Testis (tissue), 3 donors: ENCODE results near the gene KIF12. TPM values are rescaled to one million over a fixed set of nuclear protein-coding genes. Genes with fewer than 3 reads are reported as not detected.

Source experiments
- DNase-seq: peaks from one replicate; pipeline ENCODE4 v3.0.0-alpha.2; 2019
- H3K27ac ChIP-seq, 2 donors: fragments of 200-600 bp; sonication (generic); one replicate each; pipeline ENCODE4 v1.5.1; 2019
- H3K27me3 ChIP-seq: fragments of 200-600 bp; sonication (generic); one replicate; pipeline ENCODE4 v1.5.1; 2019
- H3K36me3 ChIP-seq: fragments of 200-600 bp; sonication (generic); one replicate; pipeline ENCODE4 v1.5.1; 2017; ENCODE audit warnings: low read depth; ENCODE audit errors: missing control alignments
- H3K4me1 ChIP-seq: fragments of 200-600 bp; sonication (generic); one replicate; pipeline ENCODE4 v1.5.1; 2019
- H3K4me3 ChIP-seq, 2 donors: fragments of 200-600 bp; sonication (generic); one replicate each; pipeline ENCODE4 v1.5.1; 2017 to 2019
- H3K9me3 ChIP-seq: fragments of 200-600 bp; sonication (generic); one replicate; pipeline ENCODE4 v1.5.1; 2017
- POLR2A ChIP-seq: fragments of 450-650 bp; IDR thresholded peaks from one replicate; pipeline ENCODE4 v1.6.1; 2017; ENCODE audit warnings: antibody characterized with exemption, mild to moderate bottlenecking, moderate library complexity
- WGBS, 2 donors: methylation state at CpG; one replicate each; pipeline ENCODE4 v1.1.5; 2018; 5-methylcytosine and 5-hydroxymethylcytosine counted together
- intact Hi-C: fragments of 100-400 bp; cut with DNase I; formaldehyde crosslinking; loops from one replicate; pipeline ENCODE4 v1.15.1; 2023; ENCODE audit warnings: low total_unique reads
- polyA plus RNA-seq: library from polyadenylated mRNA; stranded (reverse); fragments of 350-450 nt; fragmentation: Illumina TruSeq; extraction: RNeasy Lipid Tissue Mini Kit (QIAGEN cat#74804); gene quantifications from one replicate; pipeline ENCODE4 v1.2.3, GENCODE V29; 2014; ENCODE audit warnings: low read depth, low replicate concordance; ENCODE audit not compliant: insufficient read depth
- total RNA-seq, 2 donors: library from RNA; depleted of rRNA; stranded (reverse); fragments of >200 nt; gene quantifications; one replicate each; pipeline ENCODE4 v1.2.3, GENCODE V29; 2016
- TF ChIP-seq, protein P1 (sequence below), 3 experiments: fragments of 450-650 bp in 2 of 3; fragments of 200-600 bp in 1 of 3; sonication (generic) in 1 of 3; IDR thresholded peaks; one replicate each; pipeline ENCODE4 v1.5.1; 2016 to 2019; ENCODE audit warnings: antibody characterized with exemption in 3 of 3, mild to moderate bottlenecking in 2 of 3, moderate library complexity in 1 of 3

Gene KIF12
- total and polyA plus RNA-seq, 3 donors from 2014 or later = 5.4 to 9.2 (median 7.1) TPM

DNA sequence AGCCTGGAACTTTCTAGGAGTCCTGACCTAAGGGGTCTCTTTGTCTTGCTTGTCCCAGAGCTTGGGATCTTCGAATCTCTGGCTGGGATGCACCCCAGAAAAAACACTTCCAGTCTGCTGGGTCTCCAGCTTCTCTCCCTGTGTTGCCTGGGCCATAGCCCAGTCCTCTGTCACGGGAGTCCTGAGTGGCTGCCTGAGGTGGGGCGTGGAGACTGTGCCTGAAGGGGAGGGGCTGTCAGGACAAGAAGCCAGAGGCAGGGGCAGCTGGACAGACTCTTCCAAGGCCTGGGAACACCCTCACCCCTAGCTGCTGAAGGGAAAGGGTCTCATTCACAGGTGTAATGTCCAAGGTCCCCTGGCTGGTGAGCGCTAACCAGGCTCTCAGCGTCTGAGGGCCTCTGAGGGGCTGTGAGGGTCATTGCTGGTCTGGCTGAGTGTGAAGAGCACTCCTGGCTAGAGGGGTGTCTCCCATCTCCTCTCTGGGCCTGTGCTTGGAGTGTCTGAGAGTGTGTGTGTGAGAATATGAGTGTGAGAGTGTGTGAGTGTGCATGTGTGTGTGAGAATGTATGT lies 35.8 kb upstream of the KIF12 start:
- H3K4me1 ChIP-seq = peaks cover 4% of the 10 kb centered on the region
- H3K27ac ChIP-seq = no peak overlapping the region
- H3K36me3 ChIP-seq = no peaks in the 10 kb centered on the region
- TF ChIP-seq, protein P1, sequence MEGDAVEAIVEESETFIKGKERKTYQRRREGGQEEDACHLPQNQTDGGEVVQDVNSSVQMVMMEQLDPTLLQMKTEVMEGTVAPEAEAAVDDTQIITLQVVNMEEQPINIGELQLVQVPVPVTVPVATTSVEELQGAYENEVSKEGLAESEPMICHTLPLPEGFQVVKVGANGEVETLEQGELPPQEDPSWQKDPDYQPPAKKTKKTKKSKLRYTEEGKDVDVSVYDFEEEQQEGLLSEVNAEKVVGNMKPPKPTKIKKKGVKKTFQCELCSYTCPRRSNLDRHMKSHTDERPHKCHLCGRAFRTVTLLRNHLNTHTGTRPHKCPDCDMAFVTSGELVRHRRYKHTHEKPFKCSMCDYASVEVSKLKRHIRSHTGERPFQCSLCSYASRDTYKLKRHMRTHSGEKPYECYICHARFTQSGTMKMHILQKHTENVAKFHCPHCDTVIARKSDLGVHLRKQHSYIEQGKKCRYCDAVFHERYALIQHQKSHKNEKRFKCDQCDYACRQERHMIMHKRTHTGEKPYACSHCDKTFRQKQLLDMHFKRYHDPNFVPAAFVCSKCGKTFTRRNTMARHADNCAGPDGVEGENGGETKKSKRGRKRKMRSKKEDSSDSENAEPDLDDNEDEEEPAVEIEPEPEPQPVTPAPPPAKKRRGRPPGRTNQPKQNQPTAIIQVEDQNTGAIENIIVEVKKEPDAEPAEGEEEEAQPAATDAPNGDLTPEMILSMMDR (IDR thresholded peaks at IDR 0.05) = no peak
- no peak for TF ChIP-seq POLR2A
- intact Hi-C loops = no loop called here
- WGBS, 2 donors = 69 to 89% methylated on average over 4 to 5 of the region's 5 CpGs
- no peaks in the 10 kb centered on the region for H3K9me3 ChIP-seq
- no peaks in the 10 kb centered on the region for H3K27me3 ChIP-seq
- no peak overlapping the region for H3K4me3 ChIP-seq
- DNase-seq = no peak

DNA sequence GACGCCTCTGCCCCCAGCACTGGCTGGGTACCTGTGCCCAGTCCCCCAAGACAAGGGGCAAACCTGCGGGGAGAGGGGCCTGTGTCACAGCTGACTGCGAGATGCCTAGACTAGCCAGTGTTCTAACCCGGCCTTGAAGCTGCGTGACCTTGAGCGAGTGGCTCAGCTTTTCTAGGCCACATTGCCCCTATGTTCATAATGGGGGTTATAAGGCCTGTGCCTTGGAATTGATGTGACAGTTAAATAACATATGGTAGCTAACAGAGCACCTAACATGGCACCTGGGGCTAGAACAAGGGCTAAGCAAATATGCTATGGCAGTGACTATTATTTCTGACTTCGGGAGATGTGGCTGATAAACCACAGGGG lies 33.4 kb upstream of the KIF12 start:
- no peak for DNase-seq
- Histone ChIP-seq H3K27ac (no peak overlapping the region), H3K27me3 (no peaks in the 10 kb centered on the region), H3K4me3 (no peak overlapping the region), H3K4me1 (no peaks in the 10 kb centered on the region), H3K36me3 (no peaks in the 10 kb centered on the region), H3K9me3 (no peaks in the 10 kb centered on the region)
- TF ChIP-seq POLR2A = no peak
- TF ChIP-seq, protein P1 (IDR thresholded peaks at IDR 0.05) = no peak
- WGBS, 2 donors = 55 to 77% methylated on average over 4 to 7 of the region's 7 CpGs
- intact Hi-C loops = no loop called here

DNA sequence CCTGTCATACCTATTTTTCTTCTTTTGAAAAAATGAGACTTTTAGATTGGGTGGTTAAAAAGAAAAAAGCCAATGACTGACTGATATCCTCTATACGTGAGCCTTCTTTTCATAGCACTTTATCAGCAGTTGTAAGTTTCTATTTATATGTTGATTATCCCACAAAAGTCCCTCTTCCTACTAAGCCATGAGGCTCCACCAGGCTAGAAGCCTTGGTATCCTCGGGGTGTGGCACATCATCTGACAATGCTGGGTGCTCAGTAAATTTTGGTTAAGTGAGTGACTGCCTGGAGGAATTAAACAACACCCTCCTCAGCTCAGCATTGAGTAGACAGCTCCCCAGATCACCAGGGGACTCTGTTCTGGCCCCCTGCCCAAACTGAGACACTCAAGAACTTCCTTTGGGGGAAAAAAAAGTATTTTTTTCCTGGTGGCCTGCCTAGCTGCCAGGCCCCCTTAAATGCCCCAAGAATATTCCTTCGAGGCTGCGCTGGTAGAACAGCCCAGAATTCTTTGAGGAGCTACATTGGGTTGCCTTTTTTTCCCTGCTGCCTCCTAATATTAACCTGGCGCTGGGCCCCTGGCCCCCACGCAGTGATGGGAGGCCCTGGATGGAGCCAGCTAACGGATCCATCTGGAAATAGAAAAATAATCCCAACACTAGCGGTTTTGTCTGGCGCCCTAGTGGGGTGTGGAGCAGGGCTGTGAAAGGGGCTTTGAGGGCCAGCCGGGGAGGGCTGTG lies 32.9 kb upstream of the KIF12 start:
- H3K27ac ChIP-seq = no peak overlapping the region
- no peaks in the 10 kb centered on the region for H3K36me3 ChIP-seq
- no peaks in the 10 kb centered on the region for H3K4me1 ChIP-seq
- intact Hi-C loops = no loop called here
- H3K4me3 ChIP-seq = no peak overlapping the region
- no peaks in the 10 kb centered on the region for H3K27me3 ChIP-seq
- DNase-seq = no peak
- no peaks in the 10 kb centered on the region for H3K9me3 ChIP-seq
- 67 to 69% methylated on average over 7 to 10 of the region's 10 CpGs for WGBS, 2 donors
- TF ChIP-seq, protein P1 (IDR thresholded peaks at IDR 0.05) = no peak
- no peak for TF ChIP-seq POLR2A

DNA sequence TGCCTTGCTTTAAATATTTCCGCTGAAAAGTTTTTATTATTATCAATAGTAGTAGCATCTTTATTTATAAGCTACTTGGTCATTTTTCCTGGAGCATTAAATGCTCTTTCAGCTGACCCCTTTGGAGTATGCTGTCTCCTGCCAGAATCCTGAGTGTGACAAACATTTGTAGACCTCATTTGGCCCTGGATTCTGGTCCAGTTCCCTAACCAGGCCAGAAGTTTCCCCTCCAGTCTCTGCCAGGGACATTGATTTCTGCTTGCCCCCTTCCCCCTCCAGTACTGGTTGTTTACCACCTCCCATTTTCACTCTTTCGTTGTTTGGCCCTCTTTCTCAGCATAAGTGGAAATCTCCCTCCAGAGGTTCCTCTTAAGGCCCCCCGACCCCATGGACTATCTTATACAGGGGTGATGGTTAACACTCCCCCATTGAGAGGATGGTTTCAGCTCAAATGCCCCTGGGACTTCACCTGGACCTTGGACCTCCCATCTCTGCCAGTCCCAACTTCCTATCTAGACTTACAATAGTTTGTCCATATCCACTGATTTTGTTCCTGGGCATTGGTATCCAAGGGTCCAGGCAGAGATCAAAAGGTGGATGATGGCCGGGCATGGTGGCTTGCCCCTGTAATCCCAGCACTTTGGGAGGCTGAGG lies 31.7 kb upstream of the KIF12 start:
- TF ChIP-seq, protein P1 (IDR thresholded peaks at IDR 0.05) = no peak
- TF ChIP-seq POLR2A = no peak
- DNase-seq = no peak
- no peaks in the 10 kb centered on the region for H3K9me3 ChIP-seq
- no peak overlapping the region for H3K4me3 ChIP-seq
- intact Hi-C loops = no loop called here
- H3K27ac ChIP-seq = no peak overlapping the region
- WGBS, 2 donors = 88 to 94% methylated on average over 4 of the region's 4 CpGs
- H3K27me3 ChIP-seq = no peaks in the 10 kb centered on the region
- no peaks in the 10 kb centered on the region for H3K36me3 ChIP-seq
- no peaks in the 10 kb centered on the region for H3K4me1 ChIP-seq
